ENCODE results near the gene NUMB. TPM values are rescaled to one million over a fixed set of nuclear protein-coding genes. Genes with fewer than 3 reads are reported as not detected.

The NUMB gene
- total and polyA plus RNA-seq, 2 of the 13 experiments (the other 11 are each of a cell fraction or from before 2014, with no cell fraction given) = 20.3 to 71.1 TPM

- TF ChIP-seq TOE1 (CRISPR knock-in tag; IDR thresholded peaks at IDR 0.05) (no peak), NFATC3 (CRISPR knock-in tag; IDR thresholded peaks at IDR 0.05) (no peak), E2F5 (CRISPR knock-in tag; conservative IDR thresholded peaks at IDR 0.05) (no peak), KAT8 (CRISPR knock-in tag; IDR thresholded peaks at IDR 0.05) (peak; percentile 78), NPAS2 (CRISPR knock-in tag; IDR thresholded peaks at IDR 0.05; ENCODE audit: borderline replicate concordance) (no peak), ZNF800 (CRISPR knock-in tag; IDR thresholded peaks at IDR 0.05) (no peak; the same call in 1 of the 2 replicates), ZNF468 (CRISPR knock-in tag; IDR thresholded peaks at IDR 0.05) (no peak), ZBTB14 (CRISPR knock-in tag; IDR thresholded peaks at IDR 0.05) (no peak; the same call in 1 of the 2 replicates), ZFP62 (CRISPR knock-in tag; IDR thresholded peaks at IDR 0.05) (no peak), RERE (CRISPR knock-in tag; IDR thresholded peaks at IDR 0.05; ENCODE audit: low read depth) (peak; percentile 28; the same call in 1 of the 2 replicates), ZNF576 (CRISPR knock-in tag; IDR thresholded peaks at IDR 0.05) (no peak)
- TF ChIP-seq, protein P1, sequence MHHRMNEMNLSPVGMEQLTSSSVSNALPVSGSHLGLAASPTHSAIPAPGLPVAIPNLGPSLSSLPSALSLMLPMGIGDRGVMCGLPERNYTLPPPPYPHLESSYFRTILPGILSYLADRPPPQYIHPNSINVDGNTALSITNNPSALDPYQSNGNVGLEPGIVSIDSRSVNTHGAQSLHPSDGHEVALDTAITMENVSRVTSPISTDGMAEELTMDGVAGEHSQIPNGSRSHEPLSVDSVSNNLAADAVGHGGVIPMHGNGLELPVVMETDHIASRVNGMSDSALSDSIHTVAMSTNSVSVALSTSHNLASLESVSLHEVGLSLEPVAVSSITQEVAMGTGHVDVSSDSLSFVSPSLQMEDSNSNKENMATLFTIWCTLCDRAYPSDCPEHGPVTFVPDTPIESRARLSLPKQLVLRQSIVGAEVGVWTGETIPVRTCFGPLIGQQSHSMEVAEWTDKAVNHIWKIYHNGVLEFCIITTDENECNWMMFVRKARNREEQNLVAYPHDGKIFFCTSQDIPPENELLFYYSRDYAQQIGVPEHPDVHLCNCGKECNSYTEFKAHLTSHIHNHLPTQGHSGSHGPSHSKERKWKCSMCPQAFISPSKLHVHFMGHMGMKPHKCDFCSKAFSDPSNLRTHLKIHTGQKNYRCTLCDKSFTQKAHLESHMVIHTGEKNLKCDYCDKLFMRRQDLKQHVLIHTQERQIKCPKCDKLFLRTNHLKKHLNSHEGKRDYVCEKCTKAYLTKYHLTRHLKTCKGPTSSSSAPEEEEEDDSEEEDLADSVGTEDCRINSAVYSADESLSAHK (CRISPR knock-in tag; IDR thresholded peaks at IDR 0.05; ENCODE audit: borderline replicate concordance) = no peak
These were observed 3.8 kb upstream of the NUMB start (continued) for GRCh38 chr14:73462048-73462715.
